Body of pancreas (tissue), 4 donors: ENCODE data around the gene DLD. TPM values are rescaled to one million over a fixed set of nuclear protein-coding genes. Genes with fewer than 3 reads are reported as not detected.

Source experiments
- ATAC-seq: fragments of 150-250 bp; one replicate; pipeline ENCODE4 v1.9.1; 2016
- DNase-seq, 4 donors: peaks; one replicate each; pipeline ENCODE4 v3.0.0-alpha.2; 2019
- H3K27ac ChIP-seq, 4 donors: fragments of 200-600 bp; sonication (generic); 1 replicate in 3 of 4; 2 replicates in 1 of 4; pipeline versions ENCODE4 v1.5.1 to v1.6.1; 2016 to 2019; ENCODE audit warnings: mild to moderate bottlenecking in 1 of 4, mixed read lengths in 1 of 4, moderate library complexity in 1 of 4
- H3K27me3 ChIP-seq, 2 donors: fragments of 200-600 bp; sonication (generic); one replicate each; pipeline ENCODE4 v1.6.0; 2016; ENCODE audit warnings: mild to moderate bottlenecking in 1 of 2
- H3K36me3 ChIP-seq, 2 donors: fragments of 200-600 bp; sonication (generic); replicated peaks in 1 of 2; 2 replicates each; pipeline ENCODE4 v1.5.1; 2016; ENCODE audit warnings: low read depth in 2 of 2; ENCODE audit not compliant: insufficient read depth in 1 of 2
- H3K4me1 ChIP-seq: fragments of 200-600 bp; sonication (generic); one replicate; pipeline ENCODE4 v1.6.0; 2016
- H3K4me3 ChIP-seq, 2 donors: fragments of 200-600 bp; sonication (generic); 1 replicate in 1 of 2; 2 replicates in 1 of 2; pipeline ENCODE4 v1.5.1; 2016 to 2019
- H3K9me3 ChIP-seq, 3 donors: fragments of 200-600 bp; sonication (generic); 1 replicate in 2 of 3; 2 replicates in 1 of 3; pipeline ENCODE4 v1.5.1; 2016
- CTCF ChIP-seq, 7 experiments: fragments of 450-650 bp in 4 of 7; fragments of 200-600 bp in 3 of 7; sonication (generic) in 3 of 7; IDR thresholded peaks; one replicate each; pipeline ENCODE4 v1.5.1; 2016 to 2019; ENCODE audit warnings: antibody characterized with exemption in 7 of 7
- POLR2A ChIP-seq, 3 donors: fragments of 450-650 bp; IDR thresholded peaks; one replicate each; pipeline ENCODE4 v1.6.1; 2016; ENCODE audit warnings: antibody characterized with exemption in 3 of 3, mild to moderate bottlenecking in 2 of 3
- WGBS, 2 donors: methylation state at CpG; one replicate each; pipeline ENCODE4 v1.1.5; 2017; 5-methylcytosine and 5-hydroxymethylcytosine counted together
- intact Hi-C: fragments of 100-400 bp; cut with DNase I; formaldehyde crosslinking; loops from one replicate; pipeline ENCODE4 v1.15.1; 2023
- total RNA-seq, 2 donors: library from RNA; depleted of rRNA; stranded (reverse); fragments of >200 nt; gene quantifications; one replicate each; pipeline ENCODE4 v1.1.0, GENCODE V29; 2016

DLD gene
- total RNA-seq, 2 donors from 2014 or later, result 53.7 to 123 TPM

- no peak overlapping the region for H3K27ac ChIP-seq
- no peak overlapping the region for H3K4me3 ChIP-seq
- no peak for TF ChIP-seq CTCF (IDR thresholded peaks at IDR 0.05)
- no peak for TF ChIP-seq POLR2A (IDR thresholded peaks at IDR 0.05)
- no peaks in the 10 kb centered on the region for H3K27me3 ChIP-seq
- H3K4me1 ChIP-seq, result peaks cover 4% of the 10 kb centered on the region
- ATAC-seq (no peak), DNase-seq (peak in 2 of 4 donors; percentile 7 to 36)
- whole genome bisulfite sequencing, 2 donors, result 25 to 36% methylated on average over 5 of the region's 5 CpGs
- intact Hi-C loops, result no loop called here
- H3K36me3 ChIP-seq, result no peaks in the 10 kb centered on the region
- no peaks in the 10 kb centered on the region for H3K9me3 ChIP-seq
These were observed 13.1 kb upstream of the DLD start for GRCh38 chr7:107877731-107878382.

- ATAC-seq, result no peak
- 52 to 63% methylated on average over 3 of the region's 3 CpGs for WGBS, 2 donors
These were observed 12.3 kb upstream of the DLD start for GRCh38 chr7:107878636-107879035.

GRCh38 chr7:107879400-107880035 lies 11.5 kb upstream of the DLD start:
- H3K27me3 ChIP-seq, result no peaks in the 10 kb centered on the region
- intact Hi-C loops, result no loop called here
- H3K4me3 ChIP-seq, result no peak overlapping the region
- no peak overlapping the region for H3K27ac ChIP-seq
- peak; percentile 48 to 70 (median 59) for DNase-seq
- 0% methylated on average over 3 of the region's 3 CpGs for WGBS, 2 donors
- H3K9me3 ChIP-seq, result no peaks in the 10 kb centered on the region
- no peaks in the 10 kb centered on the region for H3K36me3 ChIP-seq
- peak; percentile 85 for ATAC-seq
- H3K4me1 ChIP-seq, result peaks cover 4% of the 10 kb centered on the region
- no peak for TF ChIP-seq POLR2A (IDR thresholded peaks at IDR 0.05)
- peak; percentile 33 to 85 (median 79) for TF ChIP-seq CTCF (IDR thresholded peaks at IDR 0.05)

More at GRCh38 chr7:107878636-107879035, 12.3 kb upstream of the DLD start:
- H3K27me3 ChIP-seq, result no peaks in the 10 kb centered on the region
- H3K4me3 ChIP-seq, result no peak overlapping the region
- peaks cover 4% of the 10 kb centered on the region for H3K4me1 ChIP-seq
- no peaks in the 10 kb centered on the region for H3K36me3 ChIP-seq
- no peak for TF ChIP-seq CTCF (IDR thresholded peaks at IDR 0.05)
- no peak for TF ChIP-seq POLR2A (IDR thresholded peaks at IDR 0.05)
- intact Hi-C loops, result no loop called here
- H3K9me3 ChIP-seq, result no peaks in the 10 kb centered on the region
- H3K27ac ChIP-seq, result no peak overlapping the region
- no peak for DNase-seq

- intact Hi-C loops, result no loop called here
- H3K4me3 ChIP-seq, result no peak overlapping the region
- DNase-seq, result no peak
- H3K36me3 ChIP-seq, result no peaks in the 10 kb centered on the region
- no peaks in the 10 kb centered on the region for H3K9me3 ChIP-seq
- TF ChIP-seq POLR2A (IDR thresholded peaks at IDR 0.05), result no peak
- TF ChIP-seq CTCF (IDR thresholded peaks at IDR 0.05), result no peak
- peaks cover 4% of the 10 kb centered on the region for H3K4me1 ChIP-seq
- no peak overlapping the region for H3K27ac ChIP-seq
- ATAC-seq, result no peak
- no peaks in the 10 kb centered on the region for H3K27me3 ChIP-seq
- 51 to 71% methylated on average over 2 of the region's 2 CpGs for WGBS, 2 donors
These were observed 8.2 kb upstream of the DLD start for GRCh38 chr7:107882766-107883165.
